Osteocyte (in vitro differentiated cells): Measurements from ENCODE around the gene CAPN11. TPM values are rescaled to one million over a fixed set of nuclear protein-coding genes. Genes with fewer than 3 reads are reported as not detected.

Source experiments
- DNase-seq: peaks from one replicate; pipeline ENCODE4 v3.0.0; 2021; ENCODE audit warnings: mixed read lengths; ENCODE audit not compliant: unreplicated experiment; ENCODE audit errors: extremely low spot score
- H3K27ac Mint-ChIP-seq: one replicate; pipeline ENCODE4 v1.8.0; 2021; ENCODE audit warnings: mild to moderate bottlenecking, mixed read lengths; ENCODE audit not compliant: unreplicated experiment
- H3K27me3 Mint-ChIP-seq: one replicate; pipeline ENCODE4 v1.8.0; 2021; ENCODE audit warnings: mixed read lengths; ENCODE audit not compliant: unreplicated experiment
- H3K36me3 Mint-ChIP-seq: one replicate; pipeline ENCODE4 v1.8.0; 2021; ENCODE audit warnings: mixed read lengths; ENCODE audit not compliant: unreplicated experiment
- H3K4me1 Mint-ChIP-seq: one replicate; pipeline ENCODE4 v1.8.0; 2021; ENCODE audit warnings: mixed read lengths; ENCODE audit not compliant: unreplicated experiment
- H3K4me3 Mint-ChIP-seq: one replicate; pipeline ENCODE4 v1.8.0; 2021; ENCODE audit warnings: mild to moderate bottlenecking, moderate library complexity, mixed read lengths; ENCODE audit not compliant: unreplicated experiment
- H3K9me3 Mint-ChIP-seq: one replicate; pipeline ENCODE4 v1.8.0; 2021; ENCODE audit warnings: mixed read lengths; ENCODE audit not compliant: unreplicated experiment
- CTCF ChIP-seq: fragments of 200-600 bp; sonication (generic); IDR thresholded peaks from 2 replicates; pipeline ENCODE4 v1.5.0; 2021; ENCODE audit warnings: antibody characterized with exemption, mild to moderate bottlenecking, moderate library complexity
- long read RNA-seq: library from polyadenylated mRNA; unstranded; transcript quantifications from one replicate; pipeline ENCODE4 v2.0.0, GENCODE V29; 2021
- total RNA-seq: library from RNA; stranded (reverse); gene quantifications from 2 replicates; pipeline ENCODE4 v1.2.1, GENCODE V29; 2021

CAPN11 gene
- not detected in 2 replicates for total RNA-seq
- long read RNA-seq, result 0 reads

DNA sequence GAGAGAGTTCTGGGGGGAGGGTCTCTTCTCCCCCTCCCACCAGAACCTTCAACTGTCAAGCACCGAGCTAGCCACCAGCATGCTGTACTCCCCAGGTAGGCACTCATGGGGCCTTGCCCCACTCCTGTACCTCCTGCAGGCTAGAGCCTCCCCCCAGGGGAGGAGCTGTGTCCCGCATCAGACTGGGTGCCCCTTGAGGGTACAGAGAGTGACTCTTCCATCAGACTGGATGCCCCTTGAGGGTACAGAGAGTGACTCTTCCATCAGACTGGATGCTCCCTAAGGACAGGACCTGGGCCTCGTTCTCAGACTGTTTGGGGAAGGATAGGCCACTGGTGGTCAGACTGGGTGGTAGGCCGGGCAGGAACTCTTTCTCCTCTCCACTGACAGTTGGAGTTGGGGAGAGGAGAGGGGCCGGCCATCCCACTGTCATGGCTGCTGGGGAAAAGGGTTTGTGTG lies at the start of gene CAPN11:
CAPN11 (plus strand) TSS at position 51 of the 459 bp plus-strand sequence; CDS start at position 80, 29 bp downstream.
- no peaks in the 10 kb centered on the region for H3K9me3 Mint-ChIP-seq
- H3K36me3 Mint-ChIP-seq, result no peaks in the 10 kb centered on the region
- peaks cover 3% of the 10 kb centered on the region for H3K27me3 Mint-ChIP-seq
- H3K4me3 Mint-ChIP-seq, result no peak within 1 kb of the TSS
- no peak for TF ChIP-seq CTCF
- DNase-seq, result no peak
- H3K27ac Mint-ChIP-seq, result no peak within 1 kb of the TSS
- peaks cover 2% of the 10 kb centered on the region for H3K4me1 Mint-ChIP-seq

- Mint-ChIP-seq H3K9me3 (no peaks in the 10 kb centered on the region), H3K27me3 (no peaks in the 10 kb centered on the region), H3K4me3 (no peak overlapping the region), H3K4me1 (peaks cover 4% of the 10 kb centered on the region), H3K27ac (no peak overlapping the region), H3K36me3 (peaks cover 28% of the 10 kb centered on the region)
- DNase-seq, result no peak
- no peak for TF ChIP-seq CTCF
Measured at GRCh38 chr6:44109212-44109611, 49.4 kb upstream of the CAPN11 start.

DNA sequence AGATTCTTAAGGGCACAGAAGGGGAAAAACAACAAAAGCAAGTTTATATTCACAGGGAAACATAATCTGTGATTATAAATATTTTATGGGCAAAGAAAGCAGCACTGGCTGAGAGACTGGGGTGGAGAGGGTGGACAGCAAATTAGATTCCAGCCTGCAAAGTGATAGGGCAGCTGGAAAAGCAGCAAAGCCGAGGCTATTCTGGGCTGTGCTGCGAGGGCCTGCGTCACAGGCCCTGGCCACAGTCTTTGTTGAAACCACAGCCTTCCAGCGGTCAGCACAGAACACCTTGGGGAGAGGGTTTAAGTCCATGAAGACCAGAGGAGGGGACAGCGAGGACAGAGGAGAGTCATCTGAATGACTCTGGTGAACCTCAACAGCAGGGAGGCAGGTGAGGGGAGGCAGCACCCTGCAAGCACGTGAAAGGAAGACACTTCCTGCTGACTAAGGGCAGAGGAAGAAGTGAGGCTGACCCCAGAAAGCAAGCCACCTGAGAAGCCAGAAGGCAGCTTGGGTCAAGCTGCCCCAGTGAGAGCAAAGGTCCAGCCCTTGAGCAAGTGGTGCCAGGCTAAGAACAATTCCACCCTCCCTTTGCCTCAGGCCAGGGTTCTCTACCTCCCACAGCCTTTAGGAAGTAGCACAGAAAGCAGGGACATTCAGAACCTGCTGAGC lies 48.5 kb upstream of the CAPN11 start:
- Mint-ChIP-seq H3K36me3 (peaks cover 28% of the 10 kb centered on the region), H3K27ac (no peak overlapping the region), H3K9me3 (no peaks in the 10 kb centered on the region), H3K4me3 (no peak overlapping the region), H3K27me3 (no peaks in the 10 kb centered on the region), H3K4me1 (peaks cover 4% of the 10 kb centered on the region)
- no peak for DNase-seq
- no peak for TF ChIP-seq CTCF

- TF ChIP-seq CTCF, result no peak
- Mint-ChIP-seq H3K27me3 (no peaks in the 10 kb centered on the region), H3K9me3 (no peaks in the 10 kb centered on the region), H3K36me3 (peaks cover 36% of the 10 kb centered on the region), H3K4me3 (no peak overlapping the region), H3K4me1 (peaks cover 10% of the 10 kb centered on the region), H3K27ac (no peak overlapping the region)
- DNase-seq, result no peak
Measured at GRCh38 chr6:44110966-44111365, 47.7 kb upstream of the CAPN11 start.

DNA sequence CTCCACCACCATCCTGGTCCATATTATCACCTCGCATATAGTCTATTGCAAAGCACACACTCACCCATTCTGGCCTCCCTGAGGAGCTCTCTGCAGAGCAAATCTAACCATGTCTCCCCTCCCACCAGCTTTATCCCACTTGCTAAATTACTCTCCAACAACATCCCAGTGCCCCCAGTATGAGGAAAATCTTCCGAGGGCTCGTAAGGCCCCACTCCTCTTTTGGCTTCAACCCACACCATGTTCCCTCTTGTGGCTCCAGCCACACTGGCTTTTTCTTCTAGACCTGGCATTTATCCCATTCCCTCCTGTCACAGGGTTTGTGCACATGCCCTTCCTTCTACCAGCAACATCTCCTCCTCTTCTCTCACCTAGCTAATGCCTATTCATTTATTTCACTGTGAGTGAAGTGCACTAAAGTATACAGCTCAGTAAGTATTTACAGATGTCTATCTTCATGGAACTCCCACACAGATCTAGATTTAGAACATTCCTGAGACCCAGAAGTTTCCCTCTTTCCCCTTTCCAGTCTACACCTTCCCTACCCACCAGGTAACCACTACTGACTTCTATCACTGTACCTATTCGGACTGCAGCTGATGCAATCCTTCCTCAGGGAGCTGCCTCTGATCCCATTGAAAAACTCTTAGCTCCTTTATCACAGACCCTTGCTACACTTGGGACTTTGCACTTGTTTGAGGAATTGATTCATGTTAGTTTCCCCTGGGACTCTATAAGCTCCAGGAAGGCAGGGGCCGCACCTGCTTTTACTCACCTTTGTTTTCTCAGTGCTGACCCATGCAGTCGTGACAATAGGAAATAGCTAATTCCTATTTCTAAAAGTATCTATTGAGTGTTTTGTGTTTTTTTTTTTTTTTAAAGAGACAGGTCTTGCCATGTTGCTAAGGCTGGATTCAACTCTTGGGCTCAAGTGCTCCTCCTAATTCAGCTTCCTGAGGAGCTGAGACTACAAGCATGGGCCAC lies 46.9 kb upstream of the CAPN11 start:
- Mint-ChIP-seq H3K4me3 (no peak overlapping the region), H3K9me3 (no peaks in the 10 kb centered on the region), H3K4me1 (peaks cover 17% of the 10 kb centered on the region), H3K27ac (no peak overlapping the region), H3K36me3 (peaks cover 36% of the 10 kb centered on the region), H3K27me3 (no peaks in the 10 kb centered on the region)
- no peak for DNase-seq
- TF ChIP-seq CTCF, result no peak
